Uterus (tissue), 4 donors: Measurements from ENCODE around the gene PSMC5. TPM values are rescaled to one million over a fixed set of nuclear protein-coding genes. Genes with fewer than 3 reads are reported as not detected.

ENCODE experiments used
- DNase-seq, 2 donors: peaks; one replicate each; pipeline ENCODE4 v3.0.0-alpha.2; 2019 to 2020
- H3K27ac ChIP-seq, 2 donors: fragments of 200-600 bp; sonication (generic); 1 replicate in 1 of 2; 2 replicates in 1 of 2; pipeline ENCODE4 v1.5.1; 2016 to 2018
- H3K27me3 ChIP-seq, 2 donors: fragments of 200-600 bp; sonication (generic); one replicate each; pipeline ENCODE4 v1.5.1; 2018 to 2019; ENCODE audit warnings: control low read depth in 1 of 2
- H3K36me3 ChIP-seq, 2 donors: fragments of 200-600 bp; sonication (generic); one replicate each; pipeline ENCODE4 v1.5.1; 2019; ENCODE audit warnings: control low read depth in 1 of 2
- H3K4me1 ChIP-seq, 2 donors: fragments of 200-600 bp; sonication (generic); one replicate each; pipeline ENCODE4 v1.5.1; 2018 to 2019; ENCODE audit warnings: control low read depth in 1 of 2
- H3K4me3 ChIP-seq, 2 donors: fragments of 200-600 bp; sonication (generic); 1 replicate in 1 of 2; 2 replicates in 1 of 2; pipeline ENCODE4 v1.5.1; 2018 to 2019; ENCODE audit warnings: mild to moderate bottlenecking in 1 of 2
- H3K9me3 ChIP-seq, 2 donors: fragments of 200-600 bp; sonication (generic); one replicate each; pipeline ENCODE4 v1.5.1; 2019; ENCODE audit warnings: control low read depth in 1 of 2
- POLR2A ChIP-seq, 2 donors: fragments of 450-650 bp; IDR thresholded peaks; one replicate each; pipeline ENCODE4 v1.6.1; 2016; ENCODE audit warnings: antibody characterized with exemption in 2 of 2, mild to moderate bottlenecking in 1 of 2, moderate library complexity in 1 of 2
- intact Hi-C: fragments of 100-400 bp; cut with DNase I; formaldehyde crosslinking; loops from one replicate; pipeline ENCODE4 v1.15.1; 2023; ENCODE audit warnings: low total_unique reads
- total RNA-seq, 4 donors: library from RNA; depleted of rRNA in 3 of 4; stranded (reverse); fragments of >200 nt in 3 of 4; gene quantifications; one replicate each; pipeline versions ENCODE4 v1.1.0 to v1.2.4, GENCODE V29; 2014 to 2023
- TF ChIP-seq, protein P1 (sequence below), 4 experiments: fragments of 200-600 bp in 2 of 4; fragments of 450-650 bp in 2 of 4; sonication (generic) in 2 of 4; IDR thresholded peaks; one replicate each; pipeline ENCODE4 v1.5.1; 2016 to 2019; ENCODE audit warnings: antibody characterized with exemption in 4 of 4, mild to moderate bottlenecking in 2 of 4, moderate library complexity in 1 of 4
- donor health status: DM: yes; HTN: yes; CAD: no.

The PSMC5 gene
- total RNA-seq, 4 donors from 2014 or later, result 12.6 to 103 (median 40.2) TPM

DNA sequence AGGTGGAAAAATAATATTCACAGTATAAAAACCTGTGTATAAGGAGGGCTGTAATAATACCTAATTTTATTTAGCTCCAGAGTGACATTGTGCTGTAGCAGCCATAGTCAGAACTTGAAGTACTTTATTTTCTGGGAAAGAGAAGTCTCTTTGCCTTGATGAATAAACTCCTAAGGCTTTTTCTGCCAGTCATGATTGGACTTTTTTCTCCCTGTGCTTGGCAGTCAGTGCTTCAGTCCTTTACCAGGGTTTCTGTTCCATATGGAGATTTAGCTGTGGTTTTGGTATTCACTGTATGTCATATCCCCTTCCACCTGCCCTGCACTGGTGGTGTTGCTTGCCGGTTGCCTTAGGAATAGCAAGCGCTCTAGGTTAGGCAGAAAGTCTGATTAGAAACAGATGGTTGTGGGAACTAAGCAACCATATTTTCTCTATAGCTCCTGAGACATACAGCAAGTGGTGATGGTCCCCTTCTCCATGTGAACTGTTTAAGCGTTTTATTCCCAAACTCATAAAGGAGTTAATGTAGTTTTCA is 28.6 kb upstream of the PSMC5 start:
- intact Hi-C loops, result no loop called here
- H3K4me3 ChIP-seq, result no peak overlapping the region
- no peaks in the 10 kb centered on the region for H3K4me1 ChIP-seq
- TF ChIP-seq, protein P1, sequence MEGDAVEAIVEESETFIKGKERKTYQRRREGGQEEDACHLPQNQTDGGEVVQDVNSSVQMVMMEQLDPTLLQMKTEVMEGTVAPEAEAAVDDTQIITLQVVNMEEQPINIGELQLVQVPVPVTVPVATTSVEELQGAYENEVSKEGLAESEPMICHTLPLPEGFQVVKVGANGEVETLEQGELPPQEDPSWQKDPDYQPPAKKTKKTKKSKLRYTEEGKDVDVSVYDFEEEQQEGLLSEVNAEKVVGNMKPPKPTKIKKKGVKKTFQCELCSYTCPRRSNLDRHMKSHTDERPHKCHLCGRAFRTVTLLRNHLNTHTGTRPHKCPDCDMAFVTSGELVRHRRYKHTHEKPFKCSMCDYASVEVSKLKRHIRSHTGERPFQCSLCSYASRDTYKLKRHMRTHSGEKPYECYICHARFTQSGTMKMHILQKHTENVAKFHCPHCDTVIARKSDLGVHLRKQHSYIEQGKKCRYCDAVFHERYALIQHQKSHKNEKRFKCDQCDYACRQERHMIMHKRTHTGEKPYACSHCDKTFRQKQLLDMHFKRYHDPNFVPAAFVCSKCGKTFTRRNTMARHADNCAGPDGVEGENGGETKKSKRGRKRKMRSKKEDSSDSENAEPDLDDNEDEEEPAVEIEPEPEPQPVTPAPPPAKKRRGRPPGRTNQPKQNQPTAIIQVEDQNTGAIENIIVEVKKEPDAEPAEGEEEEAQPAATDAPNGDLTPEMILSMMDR (IDR thresholded peaks at IDR 0.05), result no peak
- H3K9me3 ChIP-seq, result no peaks in the 10 kb centered on the region
- DNase-seq, result no peak
- H3K27ac ChIP-seq, result no peak overlapping the region
- no peaks in the 10 kb centered on the region for H3K27me3 ChIP-seq
- H3K36me3 ChIP-seq, result no peaks in the 10 kb centered on the region

DNA sequence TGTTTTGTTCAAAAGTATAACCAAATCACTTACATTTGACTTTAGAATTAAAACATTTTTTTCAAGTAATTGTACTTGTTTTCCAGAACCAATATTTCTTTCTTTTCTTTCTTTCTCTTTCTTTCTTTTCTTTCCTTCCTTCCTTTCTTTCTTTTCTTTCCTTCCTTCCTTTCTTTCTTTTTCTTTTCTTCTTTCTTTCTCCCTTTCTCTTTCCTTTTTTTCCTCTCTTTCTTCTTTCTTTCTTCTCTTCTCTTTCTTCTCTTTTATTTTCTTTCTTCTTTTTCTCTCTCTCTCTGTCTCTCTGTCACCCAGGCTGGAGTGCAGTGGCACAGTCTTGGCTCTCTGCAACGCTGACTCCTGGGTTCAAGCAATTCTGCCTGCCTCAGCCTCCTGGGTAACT is 26.4 kb upstream of the PSMC5 start:
- Histone ChIP-seq H3K9me3 (no peaks in the 10 kb centered on the region), H3K27me3 (no peaks in the 10 kb centered on the region), H3K4me3 (no peak overlapping the region), H3K4me1 (no peaks in the 10 kb centered on the region), H3K27ac (no peak overlapping the region), H3K36me3 (no peaks in the 10 kb centered on the region)
- TF ChIP-seq, protein P1 (IDR thresholded peaks at IDR 0.05), result no peak
- no peak for TF ChIP-seq POLR2A (IDR thresholded peaks at IDR 0.05)
- intact Hi-C loops, result no loop called here
- no peak for DNase-seq

DNA sequence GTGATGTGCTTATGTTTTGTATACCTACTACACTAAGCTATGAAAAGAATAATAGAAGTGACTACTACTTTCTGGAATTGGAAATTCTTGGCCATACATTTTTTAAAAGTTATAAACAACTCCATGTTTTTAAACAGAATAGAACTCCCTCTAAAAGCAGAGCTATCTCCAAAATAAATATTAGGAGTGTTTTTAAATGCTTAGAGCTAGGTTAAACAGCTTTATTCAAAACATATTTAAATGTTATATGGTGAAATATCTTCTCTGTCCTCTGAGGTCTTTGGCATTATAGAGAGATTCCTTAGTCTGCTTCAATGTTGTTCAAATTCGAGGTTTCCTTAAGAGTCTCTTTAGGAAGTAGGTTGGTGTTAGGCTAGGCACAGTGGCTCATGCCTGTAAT is 22.9 kb upstream of the PSMC5 start:
- no peaks in the 10 kb centered on the region for H3K9me3 ChIP-seq
- no peaks in the 10 kb centered on the region for H3K27me3 ChIP-seq
- no peak overlapping the region for H3K27ac ChIP-seq
- no peak for DNase-seq
- intact Hi-C loops, result no loop called here
- no peaks in the 10 kb centered on the region for H3K4me1 ChIP-seq
- no peak overlapping the region for H3K4me3 ChIP-seq
- TF ChIP-seq POLR2A (IDR thresholded peaks at IDR 0.05), result no peak
- TF ChIP-seq, protein P1 (IDR thresholded peaks at IDR 0.05), result no peak
- no peaks in the 10 kb centered on the region for H3K36me3 ChIP-seq

DNA sequence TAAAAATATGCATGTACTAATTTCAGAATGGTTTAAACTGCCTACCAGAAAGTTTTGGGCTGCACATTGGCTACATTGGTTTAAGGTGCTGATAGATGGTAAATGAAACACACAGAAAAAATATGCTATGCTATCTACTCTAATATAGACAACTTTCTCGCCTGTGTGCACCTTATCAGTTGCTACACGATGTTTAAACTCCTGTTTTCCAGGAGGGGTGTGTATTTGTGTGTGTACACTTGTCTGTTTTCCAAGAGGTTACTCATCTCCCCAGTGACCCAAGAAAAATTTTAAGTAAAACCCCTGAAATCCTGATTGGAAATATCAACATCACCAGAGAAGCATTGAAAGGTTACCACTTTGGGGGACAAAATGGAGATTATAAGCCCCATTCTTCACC is 21.6 kb upstream of the PSMC5 start:
- Histone ChIP-seq H3K4me1 (no peaks in the 10 kb centered on the region), H3K27ac (no peak overlapping the region), H3K27me3 (no peaks in the 10 kb centered on the region), H3K4me3 (no peak overlapping the region), H3K36me3 (no peaks in the 10 kb centered on the region), H3K9me3 (no peaks in the 10 kb centered on the region)
- DNase-seq, result no peak
- intact Hi-C loops, result no loop called here
- TF ChIP-seq, protein P1 (IDR thresholded peaks at IDR 0.05), result no peak
- no peak for TF ChIP-seq POLR2A (IDR thresholded peaks at IDR 0.05)

DNA sequence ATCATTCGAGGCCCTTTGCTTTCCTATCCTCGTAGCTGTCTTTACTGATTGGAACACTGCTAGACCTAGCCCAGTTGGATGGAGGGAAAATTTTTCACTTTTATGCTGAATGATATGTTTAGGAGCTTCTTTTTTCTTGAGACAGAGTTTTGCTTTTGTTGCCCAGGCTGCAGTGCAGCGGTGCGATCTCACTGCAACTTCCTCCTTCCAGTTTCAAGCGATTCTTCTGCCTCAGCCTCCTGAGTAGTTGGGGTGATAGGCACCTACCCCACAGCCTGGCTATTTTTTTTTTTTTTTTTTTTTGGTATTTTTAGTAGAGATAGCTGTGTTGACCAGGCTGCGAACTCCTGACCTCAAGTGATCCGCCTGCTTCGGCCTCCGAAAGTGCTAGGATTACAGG is 17.3 kb upstream of the PSMC5 start:
- intact Hi-C loops, result no loop called here
- no peaks in the 10 kb centered on the region for H3K9me3 ChIP-seq
- no peak overlapping the region for H3K27ac ChIP-seq
- no peak for DNase-seq
- no peaks in the 10 kb centered on the region for H3K27me3 ChIP-seq
- no peaks in the 10 kb centered on the region for H3K4me1 ChIP-seq
- no peak overlapping the region for H3K4me3 ChIP-seq
- no peaks in the 10 kb centered on the region for H3K36me3 ChIP-seq
- TF ChIP-seq POLR2A (IDR thresholded peaks at IDR 0.05), result no peak
- TF ChIP-seq, protein P1 (IDR thresholded peaks at IDR 0.05), result no peak
